HEK293T (cell line): Measurements from ENCODE around the gene CHRNG.

Source experiments
- ELF4 ChIP-seq: fragments of 450-650 bp; IDR thresholded peaks from 2 replicates; pipeline ENCODE4 v1.6.1; 2017; ENCODE audit warnings: antibody characterized with exemption
- FOXA1 ChIP-seq: fragments of 450-650 bp; IDR thresholded peaks from 2 replicates; pipeline ENCODE4 v1.6.1; 2016; ENCODE audit warnings: mild to moderate bottlenecking
- FOXM1 ChIP-seq: fragments of 450-650 bp; IDR thresholded peaks from 2 replicates; pipeline ENCODE4 v1.6.1; 2017; ENCODE audit warnings: mild to moderate bottlenecking, borderline replicate concordance
- HDGF ChIP-seq: fragments of 450-650 bp; IDR thresholded peaks from 2 replicates; pipeline ENCODE4 v1.6.1; 2017; ENCODE audit warnings: antibody characterized with exemption, borderline replicate concordance
- L3MBTL2 ChIP-seq: fragments of 450-650 bp; conservative IDR thresholded peaks from 2 replicates; pipeline ENCODE4 v1.6.1; 2016; ENCODE audit warnings: mild to moderate bottlenecking
- SP1 ChIP-seq: fragments of 450-650 bp; IDR thresholded peaks from 2 replicates; pipeline ENCODE4 v1.6.1; 2017
- SUZ12 ChIP-seq: fragments of 450-650 bp; IDR thresholded peaks from 2 replicates; pipeline ENCODE4 v1.6.1; 2016; ENCODE audit warnings: mild to moderate bottlenecking
- TARDBP ChIP-seq: fragments of 450-650 bp; IDR thresholded peaks from 2 replicates; pipeline ENCODE4 v1.6.1; 2016
- ZNF384 ChIP-seq: fragments of 450-650 bp; IDR thresholded peaks from 2 replicates; pipeline ENCODE4 v1.6.1; 2016

GRCh38 chr2:232493701-232494474 is 45.6 kb upstream of the CHRNG start:
- TF ChIP-seq FOXM1 (no peak), L3MBTL2 (no peak), TARDBP (no peak), SUZ12 (no peak), HDGF (no peak), SP1 (no peak), ELF4 (no peak), ZNF384 (no peak), FOXA1 (no peak)
